ENCODE measurements around the gene PAQR3.
A peak's percentile ranks its signal among the peaks of the same experiment; 100 is the strongest.
"Not testable (repeated sequence)": the region's sequence is repeated elsewhere in the genome, so short reads cannot be mapped to it uniquely, and the experiment has no call there.

The PAQR3 gene

DNA sequence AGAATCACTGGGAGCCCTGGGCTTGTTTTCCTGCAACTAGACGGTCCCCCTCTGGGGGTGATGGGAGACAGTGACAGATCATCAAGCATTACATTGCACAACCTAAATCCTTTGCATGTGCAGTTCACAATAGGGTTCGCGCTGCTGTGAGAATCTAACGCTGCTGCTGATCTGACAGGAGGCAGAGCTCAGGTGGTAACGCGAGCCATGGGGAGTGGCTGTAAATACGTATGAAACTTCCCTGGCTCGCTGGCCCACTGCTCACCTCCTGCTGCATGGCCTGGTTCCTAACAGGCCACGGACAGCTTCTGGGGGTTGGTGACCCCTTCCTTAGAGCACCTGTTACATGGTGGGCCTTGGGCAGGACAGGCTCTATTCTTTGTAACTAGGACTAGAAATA is 10.4 kb downstream of the PAQR3 start:
- no peak for DNase-seq (ENCODE audit: low spot score)

DNA sequence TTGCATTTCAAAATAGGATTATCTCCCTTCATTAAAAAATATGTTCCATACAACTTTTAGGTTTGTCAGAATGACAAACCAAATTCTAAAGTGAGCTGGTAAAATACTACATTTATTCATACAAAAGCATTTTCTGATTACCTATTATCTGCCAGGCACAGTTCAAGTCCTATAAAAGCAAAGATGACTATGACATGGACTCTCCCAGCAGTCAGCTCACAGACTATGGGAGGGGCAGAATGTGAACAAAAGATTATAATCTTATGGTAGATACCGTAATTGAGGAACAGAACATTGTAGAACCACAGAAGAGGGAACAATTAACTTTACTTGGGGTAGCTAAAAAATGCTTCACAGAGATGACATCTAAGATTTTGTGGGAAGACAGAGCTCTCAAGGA is 12.4 kb downstream of the PAQR3 start:
- no peak for DNase-seq (ENCODE audit: low spot score)

DNA sequence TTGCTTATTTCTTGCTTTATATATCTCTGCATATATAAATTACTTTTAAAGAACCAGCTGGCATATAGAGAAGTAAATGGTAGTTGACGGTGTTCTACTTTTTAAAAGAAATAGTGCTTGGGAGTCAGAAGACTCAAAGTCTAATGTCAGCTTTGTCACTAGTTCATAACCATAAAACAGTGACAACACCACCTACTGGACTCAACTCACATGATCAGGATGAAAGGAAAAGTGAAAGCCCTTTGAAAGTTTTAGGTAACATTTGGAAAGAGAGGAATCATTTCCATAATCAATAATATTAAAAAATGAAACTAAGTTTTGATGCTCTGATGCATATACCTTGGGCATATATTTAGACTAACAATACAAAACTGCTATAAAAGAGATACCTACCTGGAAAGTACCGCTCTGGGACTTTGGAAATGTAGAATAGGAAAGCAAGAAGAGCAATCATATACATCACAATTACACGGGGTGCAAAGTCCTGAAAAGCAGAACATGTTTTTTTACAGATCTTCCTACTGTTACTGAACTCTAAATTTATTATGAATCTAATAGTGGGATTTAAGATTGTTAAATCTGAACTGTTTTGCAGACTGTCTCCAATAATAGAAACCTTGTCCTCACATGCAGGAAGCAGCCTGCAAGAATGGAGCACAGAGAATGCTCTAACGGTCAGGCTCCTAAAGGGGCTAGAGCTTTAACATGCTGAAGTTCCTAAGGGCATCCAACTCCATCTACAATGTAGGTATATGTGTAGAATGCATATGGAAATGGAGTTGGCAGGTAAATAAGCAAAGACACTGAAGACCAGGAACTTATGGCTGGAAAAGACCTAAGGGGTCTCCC is 15.6 kb downstream of the PAQR3 start:
- DNase-seq (ENCODE audit: low spot score), result no peak

DNA sequence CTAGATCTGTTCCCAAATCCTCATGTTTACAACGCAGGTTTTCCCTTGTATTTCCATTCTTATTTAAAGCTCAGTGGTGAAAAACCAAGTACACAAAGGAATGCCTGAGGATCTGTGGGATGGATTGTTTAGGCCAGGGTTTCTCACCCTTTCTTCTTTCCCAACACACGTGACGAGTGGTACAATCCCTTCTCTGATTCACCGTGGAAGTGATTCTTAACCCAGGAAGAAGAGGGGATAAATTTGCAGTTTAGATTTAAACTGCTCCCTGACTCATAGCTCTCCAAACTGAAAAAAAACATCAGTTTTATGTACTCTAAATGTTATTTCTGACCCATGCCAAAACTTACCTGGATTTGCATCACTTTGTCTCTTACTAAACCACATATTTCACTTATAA is 17.0 kb downstream of the PAQR3 start:
- DNase-seq (ENCODE audit: low spot score), result no peak

DNA sequence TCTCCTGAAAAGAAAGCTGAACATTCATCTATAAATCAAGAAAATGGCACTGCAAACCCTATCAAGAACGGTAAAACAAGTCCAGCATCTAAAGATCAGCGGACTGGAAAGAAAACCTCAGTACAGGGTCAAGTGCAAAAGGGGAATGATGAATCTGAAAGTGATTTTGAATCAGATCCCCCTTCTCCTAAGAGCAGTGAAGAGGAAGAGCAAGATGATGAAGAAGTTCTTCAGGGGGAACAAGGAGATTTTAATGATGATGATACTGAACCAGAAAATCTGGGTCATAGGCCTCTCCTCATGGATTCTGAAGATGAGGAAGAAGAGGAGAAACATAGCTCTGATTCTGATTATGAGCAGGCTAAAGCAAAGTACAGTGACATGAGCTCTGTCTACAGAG is 28.6 kb downstream of the PAQR3 start:
- no peak for DNase-seq (ENCODE audit: low spot score)

DNA sequence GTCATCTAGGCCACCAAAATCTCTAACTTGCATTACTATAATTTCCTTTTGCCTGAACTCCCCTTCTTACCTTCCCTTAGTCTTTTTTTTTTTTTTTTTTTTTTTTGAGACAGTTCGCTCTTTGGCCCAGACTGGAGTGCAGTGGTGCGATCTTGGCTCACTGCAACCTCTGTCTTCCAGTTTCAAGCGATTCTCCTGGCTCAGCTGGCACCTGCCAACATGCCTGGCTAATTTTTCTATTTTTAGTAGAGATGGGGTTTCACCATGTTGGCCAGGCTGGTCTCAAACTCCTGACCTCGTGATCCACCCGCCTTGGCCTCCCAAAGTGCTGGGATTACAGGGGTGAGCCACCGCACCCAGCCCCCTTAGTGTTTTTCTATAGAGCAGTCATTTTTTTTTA is 30.3 kb downstream of the PAQR3 start:
- DNase-seq (ENCODE audit: low spot score), result not testable (repeated sequence)

DNA sequence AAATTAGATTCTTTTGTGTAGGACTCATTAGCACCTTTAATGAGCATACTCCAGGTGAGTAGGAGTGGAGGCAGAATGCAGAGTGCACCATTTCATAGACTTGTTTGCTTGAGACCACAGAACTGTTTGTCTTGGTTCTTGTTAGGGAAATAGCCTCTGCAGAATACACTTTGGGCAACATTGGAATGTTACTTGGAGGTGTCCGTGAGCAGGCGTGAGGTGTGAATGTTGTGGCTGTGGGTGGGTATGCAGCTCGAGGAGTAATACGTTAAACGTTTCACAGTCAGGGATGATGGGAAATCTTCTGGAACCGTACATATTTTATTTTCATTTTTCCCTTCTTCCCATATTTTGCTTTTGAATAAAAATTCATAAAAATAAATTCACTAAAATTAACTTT is 31.6 kb downstream of the PAQR3 start:
- DNase-seq (ENCODE audit: low spot score), result no peak

DNA sequence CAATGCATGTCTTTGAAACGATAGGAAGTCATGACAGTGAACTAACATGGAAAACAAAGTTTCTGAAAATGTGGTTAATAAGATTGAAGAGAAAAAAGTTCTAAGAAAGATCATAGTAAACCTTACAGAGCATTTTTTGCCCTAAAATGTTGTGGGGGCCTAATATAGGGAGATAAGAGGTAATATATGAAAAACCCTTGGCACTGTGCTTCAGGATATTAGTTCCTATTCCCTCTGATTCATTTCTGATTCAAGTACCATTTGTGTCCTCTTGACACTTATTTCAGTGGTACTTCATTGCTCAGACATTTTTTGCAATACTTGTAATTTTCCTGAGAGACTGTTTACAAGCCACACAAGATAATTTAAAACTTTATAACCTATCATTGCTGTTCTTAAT is 35.1 kb downstream of the PAQR3 start:
- DNase-seq (ENCODE audit: low spot score), result no peak

DNA sequence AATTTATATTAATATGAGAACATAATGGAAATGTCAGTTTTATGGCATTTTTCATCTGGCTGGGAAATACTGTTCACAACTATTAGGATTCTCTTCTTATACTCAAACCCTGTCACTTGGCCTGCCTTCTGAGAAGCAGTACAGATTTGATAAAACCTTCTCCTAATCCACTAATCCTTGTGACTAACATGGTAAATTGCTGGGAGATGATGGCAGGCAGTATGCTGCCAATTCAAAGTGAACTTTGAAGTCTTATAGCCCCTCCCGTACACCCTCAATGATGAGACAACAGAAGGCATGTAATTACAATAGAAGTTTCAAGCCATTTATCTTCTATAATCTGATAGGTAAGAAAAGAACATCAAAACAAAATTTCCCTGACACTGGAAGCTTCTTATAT is 36.9 kb downstream of the PAQR3 start:
- DNase-seq (ENCODE audit: low spot score), result no peak

DNA sequence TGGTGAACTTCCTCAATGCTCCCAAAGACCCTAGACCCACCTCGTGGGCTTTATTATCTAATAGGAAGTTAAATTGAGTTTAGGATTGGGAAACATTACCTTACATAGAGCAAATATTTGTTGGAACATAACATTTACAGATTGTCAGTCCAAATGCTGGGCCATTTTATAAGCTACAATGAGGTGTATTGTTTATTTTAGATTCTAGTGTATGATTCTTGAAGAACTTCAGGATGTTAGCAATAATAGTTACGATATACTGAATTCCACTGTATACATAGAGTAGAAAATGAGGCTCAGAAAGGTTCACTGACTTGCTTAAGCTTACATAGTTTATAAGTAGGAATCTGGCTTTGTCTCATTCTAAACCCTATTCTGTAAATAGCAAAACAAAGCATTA is 37.4 kb downstream of the PAQR3 start:
- no peak for DNase-seq (ENCODE audit: low spot score)

DNA sequence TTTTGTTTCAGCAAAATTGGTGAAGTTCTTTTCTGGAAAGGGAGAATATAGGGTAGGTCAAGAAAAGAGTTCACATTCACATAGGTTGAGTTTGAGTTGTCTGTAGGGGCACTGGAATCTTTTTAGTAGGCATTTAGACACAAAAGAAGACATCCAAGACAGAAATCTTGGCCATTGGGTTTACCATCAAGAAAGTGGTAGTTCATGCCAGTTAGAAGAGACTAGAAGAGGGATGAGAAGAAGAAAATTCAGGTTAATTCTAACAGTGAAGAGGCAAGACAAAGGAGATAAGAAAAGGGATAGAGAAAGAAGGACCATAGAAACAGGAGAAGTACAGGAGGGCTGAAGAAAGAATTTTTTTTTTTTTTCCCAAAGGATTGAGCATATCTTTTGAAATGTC is 39.9 kb downstream of the PAQR3 start:
- DNase-seq (ENCODE audit: low spot score), result no peak

DNA sequence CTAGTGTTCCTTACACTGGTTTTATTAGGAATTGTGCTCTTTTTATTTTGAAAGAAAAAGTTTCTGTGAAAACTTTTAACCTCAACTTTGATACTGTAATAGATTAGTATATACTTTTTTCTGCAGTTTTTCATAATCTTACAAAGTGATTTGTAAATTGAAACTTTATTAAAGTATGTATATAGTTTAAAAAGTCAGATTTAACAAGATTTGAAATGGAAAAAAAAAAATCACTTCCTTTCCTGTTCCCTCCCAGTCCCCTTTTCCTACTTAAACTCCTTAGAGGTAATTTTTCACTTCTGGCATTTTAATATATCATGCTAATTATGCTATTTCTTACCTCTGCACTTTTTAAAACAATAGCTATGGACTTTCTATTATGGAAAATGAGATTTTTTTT is 49.3 kb downstream of the PAQR3 start:
- DNase-seq (ENCODE audit: low spot score), result no peak

DNA sequence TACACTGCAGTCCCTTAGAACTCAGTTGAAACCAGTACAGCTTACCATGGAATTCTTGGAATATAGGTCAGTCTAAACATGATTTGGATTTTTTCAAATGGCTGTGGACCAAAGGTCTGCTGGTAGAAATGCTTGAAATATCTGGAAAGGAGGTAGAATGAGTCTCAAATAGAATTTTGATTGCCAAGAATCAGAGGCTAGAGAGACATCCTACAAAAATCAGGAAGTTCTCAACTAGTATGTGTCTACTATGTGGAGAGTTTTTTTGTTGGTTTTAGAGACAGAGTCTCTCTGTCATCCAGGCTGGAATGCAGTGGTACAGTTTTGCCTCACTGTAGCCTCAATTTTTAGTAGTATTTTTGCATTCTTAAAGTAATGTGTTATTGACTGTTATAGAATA is 53.6 kb downstream of the PAQR3 start:
- no peak for DNase-seq (ENCODE audit: low spot score)

DNA sequence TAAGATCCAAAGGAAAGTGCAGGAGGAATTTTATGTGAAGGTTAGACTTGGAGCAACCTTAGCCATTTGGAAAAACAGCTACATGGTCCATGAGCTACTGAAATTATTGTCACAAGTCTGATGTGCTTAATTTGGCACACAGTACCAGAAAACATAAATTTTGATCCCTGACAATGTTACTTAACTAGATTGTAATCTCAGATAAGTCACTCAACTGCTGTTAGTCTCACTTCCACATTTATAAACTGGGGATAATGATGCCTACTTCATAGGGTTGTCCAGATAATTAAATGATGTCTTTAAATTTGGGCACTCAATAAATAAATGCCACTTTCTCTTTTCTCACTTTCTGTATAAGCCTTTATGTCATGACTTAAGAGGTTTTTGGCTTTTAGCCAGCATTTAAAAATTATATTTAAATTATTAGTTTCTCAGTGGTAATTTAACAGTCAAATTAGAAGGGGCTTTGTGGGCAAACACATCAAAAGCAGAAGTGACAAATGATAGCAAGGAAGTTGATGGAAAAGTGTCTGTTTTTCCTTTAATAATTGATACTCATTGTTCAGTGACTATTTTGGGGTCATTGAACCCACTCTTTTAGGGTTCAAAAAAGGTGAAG is 58.3 kb downstream of the PAQR3 start:
- no peak for DNase-seq (ENCODE audit: low spot score)

DNA sequence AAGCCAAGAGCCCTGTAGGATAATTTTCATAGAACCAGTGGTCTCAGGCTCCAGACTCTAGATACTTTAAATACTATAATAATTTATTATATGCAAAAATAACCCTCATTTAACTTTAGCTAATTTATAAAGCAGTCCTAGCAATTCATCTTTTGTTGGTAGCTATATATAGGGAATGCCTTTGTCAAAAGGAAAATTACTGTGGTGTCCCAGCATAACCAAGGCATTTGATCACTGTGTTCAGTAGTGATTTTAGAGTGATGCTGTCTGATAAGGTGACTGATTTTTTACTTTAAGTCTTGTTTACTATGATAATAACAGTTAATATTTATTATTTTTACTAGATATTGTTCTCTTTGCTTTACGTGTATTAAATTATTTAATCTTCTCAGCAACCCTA is 61.2 kb downstream of the PAQR3 start:
- DNase-seq (ENCODE audit: low spot score), result no peak

DNA sequence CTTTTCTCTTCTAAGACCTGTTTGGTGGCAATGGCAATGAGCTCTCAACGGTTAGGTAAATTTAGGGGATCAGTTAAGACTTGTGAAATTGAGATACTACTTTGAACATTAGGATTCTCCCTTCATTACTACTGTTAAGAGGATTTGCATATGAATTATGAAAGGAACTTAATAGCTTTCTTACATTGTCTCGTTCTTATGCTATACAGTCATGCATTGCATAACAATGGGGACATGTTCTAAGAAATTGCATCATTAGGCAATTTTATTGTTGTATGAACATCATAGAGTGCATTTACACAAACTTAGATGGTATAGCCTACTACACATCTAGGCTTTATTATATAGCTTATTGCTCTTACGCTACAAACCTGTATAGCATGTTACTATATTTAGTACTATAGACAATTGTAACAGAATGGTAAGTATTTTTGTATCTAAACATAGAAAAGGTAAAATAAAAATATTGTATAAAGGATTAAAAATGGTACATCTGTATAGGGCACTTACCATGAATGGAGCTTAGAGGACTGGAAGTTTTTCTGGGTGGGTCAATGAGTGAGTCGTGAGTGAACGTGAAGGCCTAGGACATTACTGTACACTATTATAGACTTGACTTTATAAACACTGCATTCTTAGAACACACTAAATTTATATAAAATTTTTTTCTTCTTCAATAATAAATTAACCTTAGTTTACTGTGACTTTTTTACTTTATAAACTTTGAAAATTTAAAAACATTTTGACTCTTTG is 62.5 kb downstream of the PAQR3 start:
- DNase-seq (ENCODE audit: low spot score), result no peak

DNA sequence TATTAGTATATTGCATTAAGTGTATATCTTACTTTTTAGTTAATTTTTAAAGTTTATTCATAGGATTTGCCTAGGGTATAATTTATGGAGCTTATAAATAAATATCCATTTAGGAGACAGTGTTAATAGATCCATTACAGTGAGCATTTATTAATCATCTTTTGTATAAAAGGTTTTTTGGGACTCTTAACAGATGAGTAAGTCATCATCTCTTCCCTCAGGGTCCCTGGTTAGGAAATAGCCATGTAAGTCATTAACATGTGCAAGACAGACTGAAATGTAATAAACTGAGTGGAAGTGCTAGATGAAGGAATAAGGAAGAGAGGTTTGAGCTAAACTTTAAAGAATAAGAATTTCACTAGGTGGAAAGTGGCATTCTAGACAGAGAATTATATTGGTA is 69.2 kb downstream of the PAQR3 start:
- DNase-seq (ENCODE audit: low spot score), result no peak

DNA sequence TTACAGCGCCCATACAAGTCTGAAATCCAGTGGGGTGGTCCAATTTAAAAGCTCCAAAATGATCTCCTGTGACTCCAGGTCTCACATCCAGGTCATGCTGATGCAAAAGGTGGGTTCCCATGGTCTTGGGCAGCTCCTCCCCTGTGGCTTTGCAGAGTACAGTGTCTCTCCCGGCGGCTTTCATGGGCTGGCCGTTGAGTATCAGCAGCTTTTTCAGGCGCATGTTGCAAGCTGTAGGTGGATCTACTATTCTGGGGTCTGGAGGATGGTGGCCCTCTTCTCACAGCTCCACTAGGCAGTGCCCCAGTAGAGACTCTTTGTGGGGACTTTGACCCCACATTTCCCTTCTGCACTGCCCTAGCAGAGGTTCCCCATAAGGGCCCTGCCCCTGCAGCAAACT is 70.5 kb downstream of the PAQR3 start:
- DNase-seq (ENCODE audit: low spot score), result not testable (repeated sequence)

DNA sequence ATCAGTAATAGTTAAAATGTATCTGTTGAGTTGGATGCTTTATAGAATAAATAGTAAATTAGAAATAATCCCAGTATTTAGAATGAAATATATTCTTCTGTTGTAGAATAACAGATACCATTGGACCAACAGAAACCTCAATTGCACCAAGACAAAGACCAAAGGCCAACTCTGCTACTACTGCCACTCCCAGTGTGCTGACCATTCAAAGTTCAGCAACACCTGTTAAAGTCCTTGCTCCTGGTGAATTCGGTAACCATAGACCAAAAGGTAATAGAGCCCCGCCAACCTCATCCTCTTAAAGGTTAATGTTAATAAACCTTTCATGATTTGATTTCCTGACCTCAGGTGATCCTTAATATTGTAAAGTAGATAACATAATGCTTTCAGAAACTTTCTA is 73.8 kb downstream of the PAQR3 start:
- no peak for DNase-seq (ENCODE audit: low spot score)

DNA sequence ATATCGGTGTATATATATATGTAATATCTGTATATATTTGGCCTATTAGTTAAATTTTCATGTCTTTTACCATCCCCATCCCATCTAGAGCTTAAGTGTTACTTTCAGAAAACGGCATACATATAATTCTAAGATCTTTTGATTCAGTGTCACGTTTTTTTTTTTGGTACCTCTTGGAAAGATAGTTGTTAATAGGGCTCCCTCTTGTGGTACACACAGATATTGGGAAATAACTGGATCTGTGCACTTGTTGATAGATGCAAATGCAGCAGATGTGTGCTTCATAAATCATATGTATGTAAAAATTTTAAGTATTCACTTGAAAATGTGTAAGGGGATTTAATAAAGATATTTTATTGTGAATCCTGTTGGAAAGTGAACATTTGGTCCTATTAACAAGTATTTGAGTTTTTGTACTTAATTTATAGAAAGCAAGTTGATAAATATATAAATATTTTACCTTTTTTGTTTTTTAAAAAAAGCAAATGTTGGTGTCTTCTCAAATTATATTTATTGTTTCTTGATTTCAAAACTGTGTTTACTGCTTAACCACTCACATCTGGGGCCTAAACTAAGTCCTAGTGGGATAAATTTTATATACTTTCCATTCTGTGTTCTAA is 74.7 kb downstream of the PAQR3 start:
- DNase-seq (ENCODE audit: low spot score), result peak; percentile 85

DNA sequence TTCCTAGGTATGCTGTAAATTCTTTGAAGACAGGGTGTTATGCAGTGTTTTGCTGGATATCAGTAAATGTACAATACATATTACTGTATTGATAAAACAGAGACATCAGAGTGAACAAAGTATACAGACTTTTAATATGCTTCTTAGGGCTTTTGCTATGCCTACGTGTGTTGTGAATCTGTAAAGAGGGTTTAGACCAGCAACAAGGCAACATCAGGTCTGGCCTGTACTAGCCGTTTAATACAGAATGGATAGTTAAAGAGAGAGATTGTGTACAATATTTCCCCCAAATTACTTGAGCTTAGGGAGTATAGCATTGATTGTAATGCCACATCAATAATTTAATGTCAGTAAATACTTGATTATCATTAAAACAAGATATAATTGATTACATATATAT is 75.2 kb downstream of the PAQR3 start:
- DNase-seq (ENCODE audit: low spot score), result no peak

DNA sequence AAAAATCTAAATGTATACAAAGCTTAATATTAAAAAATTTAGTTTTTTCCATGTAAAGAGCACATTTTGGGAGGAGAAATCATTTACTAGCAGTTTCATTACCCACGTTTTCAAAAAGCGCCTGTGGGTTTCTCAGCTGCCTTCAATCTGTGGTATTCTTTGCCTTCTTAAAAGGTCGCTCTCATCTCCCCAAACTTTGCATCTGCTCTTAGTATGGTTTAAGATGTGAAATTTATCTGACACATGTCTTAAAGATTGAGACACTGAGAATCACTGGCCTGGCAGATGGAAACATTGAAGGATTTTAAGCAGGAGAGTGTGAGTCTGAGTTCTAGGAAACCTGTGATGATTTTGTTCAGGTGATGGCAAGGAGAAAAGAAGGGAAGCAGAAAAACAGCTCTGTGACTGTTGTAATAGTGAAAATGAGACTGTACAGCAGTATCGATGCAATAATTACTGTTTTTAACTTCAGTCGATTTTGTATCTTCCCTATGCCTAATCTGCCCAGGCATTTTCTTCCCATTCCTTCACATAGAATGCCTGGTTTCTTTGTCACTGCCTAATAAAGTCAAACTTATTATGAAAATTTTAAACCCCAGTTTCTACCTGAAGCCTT is 75.9 kb downstream of the PAQR3 start:
- no peak for DNase-seq (ENCODE audit: low spot score)
